SK-N-SH (cell line): ENCODE data around the gene SH3PXD2A. TPM values are rescaled to one million over a fixed set of nuclear protein-coding genes. Genes with fewer than 3 reads are reported as not detected.

Source experiments
- CTCF ChIA-PET: fragments of 300-600, 350-600 bp; formaldehyde crosslinking; extraction: SDS; loops from one replicate; lab custom pipeline; 2021; lab: Yijun Ruan, JAX
- POLR2A ChIA-PET: fragments of 350-600 bp; sonication (Branson Sonifier 250); formaldehyde crosslinking; extraction: SDS; loops from one replicate; lab custom pipeline; 2020; ENCODE audit warnings: antibody characterized with exemption, inconsistent platforms; lab: Yijun Ruan, JAX
- DNase-seq: peaks from one replicate; pipeline ENCODE4 v3.0.0; 2012
- H2AFZ ChIP-seq: fragments of 200-600 bp; sonication (generic); 2 replicates; pipeline ENCODE4 v1.8.1; 2016; ENCODE audit warnings: antibody characterized with exemption, mild to moderate bottlenecking, low read depth
- H3F3A ChIP-seq: fragments of 200-600 bp; sonication (generic); replicated peaks from 2 replicates; pipeline ENCODE3; 2016; ENCODE audit warnings: antibody characterized with exemption, mild to moderate bottlenecking; ENCODE audit not compliant: insufficient read depth
- H3K27ac ChIP-seq, 2 experiments: fragments of 200-500 bp in 1 of 2; fragments of 200-600 bp in 1 of 2; sonication (Bioruptor generic) in 1 of 2; sonication (generic), shearing (Covaris generic) in 1 of 2; 2 replicates each; pipeline versions ENCODE4 v1.5.1 to v1.6.1; 2014 to 2016; ENCODE audit warnings: low read depth in 2 of 2, inconsistent platforms in 1 of 2, low read length in 1 of 2, mild to moderate bottlenecking in 1 of 2, mixed read lengths in 1 of 2
- H3K27me3 ChIP-seq: fragments of 200-600 bp; sonication (generic), shearing (Covaris generic); 2 replicates; pipeline ENCODE4 v1.6.1; 2016; ENCODE audit warnings: mixed run types; ENCODE audit not compliant: insufficient read depth
- H3K36me3 ChIP-seq, 2 experiments: fragments of 200-500 bp in 1 of 2; fragments of 200-600 bp in 1 of 2; sonication (Bioruptor generic) in 1 of 2; sonication (generic) in 1 of 2; replicated peaks in 1 of 2; 2 replicates each; pipeline versions ENCODE3 to v1.5.1; 2014 to 2016; ENCODE audit warnings: low read length in 1 of 2, mild to moderate bottlenecking in 1 of 2; ENCODE audit not compliant: insufficient read depth in 2 of 2, control insufficient read depth in 1 of 2
- H3K4me1 ChIP-seq, 2 experiments: fragments of 200-500 bp in 1 of 2; fragments of 200-600 bp in 1 of 2; sonication (Bioruptor generic) in 1 of 2; sonication (generic), shearing (Covaris generic) in 1 of 2; 2 replicates each; pipeline versions ENCODE4 v1.5.1 to v1.6.1; 2014 to 2016; ENCODE audit warnings: low read depth in 1 of 2, low read length in 1 of 2, mixed run types in 1 of 2; ENCODE audit not compliant: insufficient read depth in 2 of 2, control insufficient read depth in 1 of 2
- H3K4me2 ChIP-seq: fragments of 200-600 bp; sonication (generic), shearing (Covaris generic); 2 replicates; pipeline ENCODE4 v1.6.1; 2017; ENCODE audit warnings: mixed run types
- H3K4me3 ChIP-seq, 2 experiments: fragments of 200-500 bp in 1 of 2; fragments of 200-600 bp in 1 of 2; sonication (Bioruptor generic) in 1 of 2; sonication (generic), shearing (Covaris generic) in 1 of 2; 2 replicates each; pipeline versions ENCODE4 v1.5.1 to v1.8.1; 2014 to 2016; ENCODE audit warnings: low read depth in 2 of 2, inconsistent platforms in 1 of 2, low read length in 1 of 2, mild to moderate bottlenecking in 1 of 2, mixed read lengths in 1 of 2, moderate library complexity in 1 of 2
- H3K79me2 ChIP-seq: fragments of 200-600 bp; sonication (generic); 2 replicates; pipeline ENCODE4 v1.8.1; 2017; ENCODE audit warnings: mild to moderate bottlenecking; ENCODE audit not compliant: insufficient read depth
- H3K9ac ChIP-seq: fragments of 200-600 bp; sonication (generic); 2 replicates; pipeline ENCODE4 v1.6.1; 2017; ENCODE audit warnings: mixed run types
- H3K9me2 ChIP-seq: fragments of 200-600 bp; sonication (generic); 2 replicates; pipeline ENCODE4 v1.6.1; 2017; ENCODE audit warnings: mixed run types
- H3K9me3 ChIP-seq: fragments of 200-600 bp; sonication (generic); 2 replicates; pipeline ENCODE4 v1.6.1; 2017; ENCODE audit warnings: mixed run types, mild to moderate bottlenecking, moderate library complexity
- H4K20me1 ChIP-seq: fragments of 200-600 bp; sonication (generic); 2 replicates; pipeline ENCODE4 v1.6.1; 2017; ENCODE audit warnings: mild to moderate bottlenecking, mixed run types; ENCODE audit not compliant: insufficient read depth
- CHD2 ChIP-seq: fragments of 150-350 bp; IDR thresholded peaks from 2 replicates; pipeline ENCODE4 v1.6.1; 2018; ENCODE audit warnings: low read length; ENCODE audit not compliant: partially characterized antibody
- CTCF ChIP-seq: fragments of 200-600 bp; sonication (generic); IDR thresholded peaks from 2 replicates; pipeline ENCODE4 v1.6.1; 2017; ENCODE audit warnings: antibody characterized with exemption, mild to moderate bottlenecking, moderate library complexity
- NFIC ChIP-seq: IDR thresholded peaks from 2 replicates; pipeline ENCODE4 v1.4.0; 2012; ENCODE audit warnings: borderline replicate concordance
- PBX3 ChIP-seq: IDR thresholded peaks from 2 replicates; pipeline ENCODE4; 2012
- POLR2AphosphoS5 ChIP-seq: IDR thresholded peaks from 2 replicates; pipeline ENCODE4 v1.6.1; 2012; ENCODE audit warnings: low read depth, low read length
- RAD21 ChIP-seq: IDR thresholded peaks from 2 replicates; pipeline ENCODE4 v1.6.1; 2012; ENCODE audit warnings: mild to moderate bottlenecking, low read length
- RCOR1 ChIP-seq: fragments of 150-350 bp; IDR thresholded peaks from 2 replicates; pipeline ENCODE4 v1.6.1; 2017; ENCODE audit warnings: antibody characterized with exemption, low read length
- YY1 ChIP-seq: IDR thresholded peaks from 2 replicates; pipeline ENCODE4 v1.4.0; 2012; ENCODE audit warnings: low read depth, mild to moderate bottlenecking
- WGBS: methylation state at CpG from one replicate; pipeline ENCODE4 v1.1.6; 2017; ENCODE audit warnings: low lambda C conversion rate; 5-methylcytosine and 5-hydroxymethylcytosine counted together
- polyA plus RNA-seq, 3 experiments: library from polyadenylated mRNA; depleted of rRNA; stranded (reverse); fragments of >200 nt; gene quantifications; 2 replicates each; pipeline ENCODE4 v1.2.3, GENCODE V29; 2012

The SH3PXD2A gene
- polyA plus RNA-seq, 1 of the 3 experiments (the other 2 are of a cell fraction), result 2.5 TPM

- H3K9me2 ChIP-seq, result no peaks in the 10 kb centered on the region
- ChIA-PET POLR2A (interaction anchor here (0.7 kb wide), 1 partner anchor 116 kb away, joined by 3 read pairs; no protein-coding TSS in a partner anchor), CTCF (interaction anchor here (0.5 to 1.9 kb wide), 11 partner anchors 9 to 512 kb away, joined by 3 to 13 read pairs (median 4); no protein-coding TSS in a partner anchor)
- peaks cover 23% of the 10 kb centered on the region for H3F3A ChIP-seq
- no peak for TF ChIP-seq NFIC
- WGBS, result 98% methylated on average over 6 of the region's 10 CpGs
- H3K36me3 ChIP-seq, result no peaks in the 10 kb centered on the region
- H3K27me3 ChIP-seq, result no peaks in the 10 kb centered on the region
- H3K4me2 ChIP-seq, result peak overlapping the region; percentile 65
- peaks cover 26 to 50% of the 10 kb centered on the region in 2 experiments for H3K4me1 ChIP-seq
- DNase-seq, result no peak
- H3K79me2 ChIP-seq, result peaks cover 67% of the 10 kb centered on the region
- H3K4me3 ChIP-seq, result no peak overlapping the region
- H3K27ac ChIP-seq, result peak overlapping the region in 1 of 2 experiments; percentile 85; a peak in 3 of 4 replicates
- H2AFZ ChIP-seq, result peak overlapping the region; percentile 41; the same call in 1 of the 2 replicates
- H4K20me1 ChIP-seq, result no peaks in the 10 kb centered on the region
- H3K9ac ChIP-seq, result peak overlapping the region; percentile 61; the same call in 1 of the 2 replicates
- no peaks in the 10 kb centered on the region for H3K9me3 ChIP-seq
Measured at GRCh38 chr10:103849212-103849877, 6.0 kb downstream of the SH3PXD2A start.

GRCh38 chr10:103847909-103848468 is 7.4 kb downstream of the SH3PXD2A start:
- H3K79me2 ChIP-seq, result peaks cover 61% of the 10 kb centered on the region
- H3F3A ChIP-seq, result peaks cover 33% of the 10 kb centered on the region
- no peak overlapping the region for H3K27ac ChIP-seq
- H3K27me3 ChIP-seq, result no peaks in the 10 kb centered on the region
- H3K9ac ChIP-seq, result no peak overlapping the region
- H3K36me3 ChIP-seq, result no peaks in the 10 kb centered on the region
- DNase-seq, result peak; percentile 56
- 84% methylated on average over 7 of the region's 8 CpGs for WGBS
- no peaks in the 10 kb centered on the region for H3K9me3 ChIP-seq
- H3K9me2 ChIP-seq, result no peaks in the 10 kb centered on the region
- H3K4me1 ChIP-seq, result peaks cover 40 to 52% of the 10 kb centered on the region in 2 experiments
- no peak overlapping the region for H2AFZ ChIP-seq
- no peaks in the 10 kb centered on the region; the same call in 1 of the 2 replicates for H4K20me1 ChIP-seq
- H3K4me3 ChIP-seq, result no peak overlapping the region
- CTCF ChIA-PET, result interaction anchor here (0.6 to 2.0 kb wide), 13 partner anchors 9 to 280 kb away, joined by 3 to 13 read pairs (median 4); no protein-coding TSS in a partner anchor
- TF ChIP-seq NFIC, result no peak
- TF ChIP-seq RAD21, result no peak
- TF ChIP-seq RCOR1, result no peak
- peak; percentile 42 for TF ChIP-seq CTCF
- TF ChIP-seq POLR2AphosphoS5, result no peak
- TF ChIP-seq CHD2, result no peak
- TF ChIP-seq PBX3, result no peak
- TF ChIP-seq YY1, result no peak
- TF ChIP-seq, all 33 proteins: peak for 1
- H3K4me2 ChIP-seq, result no peak overlapping the region
- POLR2A ChIA-PET, result interaction anchor here (1.1 to 1.9 kb wide), 3 partner anchors 13 to 110 kb away, joined by 4 read pairs; no protein-coding TSS in a partner anchor
